GM18520 (cell line): ENCODE measurements around the gene GMPPA.

Experiments used
- ATAC-seq: cut with Tn5 transposase; IDR thresholded peaks from one replicate; pipeline ENCODE4 v1.9.1; 2021; ENCODE audit not compliant: unreplicated experiment

The GMPPA gene

DNA sequence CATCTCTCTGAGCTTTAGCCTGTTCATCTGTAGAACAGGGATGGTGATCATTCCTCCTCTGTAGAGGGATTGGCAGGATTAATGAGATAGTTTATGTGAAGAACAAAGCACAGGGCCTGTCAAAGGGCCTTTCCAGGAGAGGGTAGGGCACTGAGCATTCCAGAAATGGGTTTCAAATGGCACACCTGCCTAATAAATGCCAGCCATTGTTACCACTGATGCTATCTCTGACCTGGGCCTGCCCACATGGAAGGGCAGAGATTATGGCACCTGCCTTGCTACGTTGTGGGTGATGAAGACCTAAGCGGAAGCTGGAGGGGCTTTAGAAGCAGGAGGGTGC, 31.0 kb upstream of the GMPPA start:
- ATAC-seq, result no peak

DNA sequence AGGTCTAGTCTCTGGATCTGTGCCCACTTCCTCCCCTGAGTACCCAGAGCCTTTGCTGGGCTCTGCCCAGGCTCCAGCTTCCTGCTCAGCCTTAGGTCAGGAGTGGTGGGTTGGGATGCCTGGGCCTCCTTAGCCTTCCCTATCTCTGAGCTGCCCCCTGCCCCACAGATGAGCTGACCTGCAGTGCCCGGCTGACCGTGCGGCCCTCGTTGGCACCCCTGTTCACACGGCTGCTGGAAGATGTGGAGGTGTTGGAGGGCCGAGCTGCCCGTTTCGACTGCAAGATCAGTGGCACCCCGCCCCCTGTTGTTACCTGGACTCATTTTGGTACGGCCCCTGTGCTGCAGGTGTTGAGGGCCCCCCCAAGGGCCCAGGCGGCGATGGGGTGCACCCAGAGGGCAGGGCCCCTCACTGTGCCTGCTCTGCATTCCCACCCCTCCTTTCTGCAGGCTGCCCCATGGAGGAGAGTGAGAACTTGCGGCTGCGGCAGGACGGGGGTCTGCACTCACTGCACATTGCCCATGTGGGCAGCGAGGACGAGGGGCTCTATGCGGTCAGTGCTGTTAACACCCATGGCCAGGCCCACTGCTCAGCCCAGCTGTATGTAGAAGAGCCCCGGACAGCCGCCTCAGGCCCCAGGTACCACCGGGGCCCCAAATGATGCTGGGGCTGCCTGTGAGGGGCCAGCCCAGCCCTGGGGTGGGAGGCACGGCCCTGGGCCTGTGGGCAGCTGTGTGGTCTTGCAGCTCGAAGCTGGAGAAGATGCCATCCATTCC, 30.1 kb upstream of the GMPPA start:
- ATAC-seq, result no peak

DNA sequence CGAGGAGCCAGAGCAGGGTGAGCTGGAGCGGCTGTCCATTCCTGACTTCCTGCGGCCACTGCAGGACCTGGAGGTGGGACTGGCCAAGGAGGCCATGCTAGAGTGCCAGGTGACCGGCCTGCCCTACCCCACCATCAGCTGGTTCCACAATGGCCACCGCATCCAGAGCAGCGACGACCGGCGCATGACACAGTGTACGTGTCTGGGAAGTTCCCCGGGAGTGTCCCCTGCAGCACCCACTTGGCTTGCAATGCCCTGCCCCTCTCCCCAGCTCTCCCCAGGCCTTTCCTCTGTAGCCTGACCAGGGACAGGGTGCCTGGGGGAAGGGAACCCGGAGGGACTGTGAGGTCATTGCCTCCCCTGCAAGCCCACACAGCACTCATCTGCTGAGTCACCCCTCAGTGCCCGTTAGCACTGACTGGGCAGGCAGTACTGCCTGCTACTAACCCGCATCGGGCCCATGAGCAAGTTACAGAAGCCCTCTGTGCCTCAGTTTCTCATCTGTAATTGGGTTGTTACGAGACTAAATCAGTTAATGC, 29.4 kb upstream of the GMPPA start:
- ATAC-seq, result no peak

DNA sequence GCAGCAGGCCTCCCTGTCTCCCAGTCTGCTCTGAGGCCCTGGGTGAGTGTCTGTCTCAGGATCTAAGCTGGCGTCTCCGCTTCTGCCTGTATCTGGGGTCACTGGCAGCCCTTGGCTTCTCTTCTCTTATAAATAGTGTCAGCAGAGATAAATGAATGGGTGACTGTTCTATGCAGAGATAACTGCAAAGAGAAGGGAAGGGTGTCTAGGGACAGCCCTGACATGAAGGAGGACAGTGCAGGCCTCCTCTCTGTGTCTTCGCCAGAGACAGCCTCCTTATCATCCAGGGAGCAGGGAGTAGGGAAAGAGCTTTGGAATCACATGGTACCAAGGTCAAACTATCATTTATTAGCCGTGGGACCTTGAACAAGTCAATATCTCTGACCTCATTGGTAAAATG, 28.3 kb upstream of the GMPPA start:
- ATAC-seq, result no peak

DNA sequence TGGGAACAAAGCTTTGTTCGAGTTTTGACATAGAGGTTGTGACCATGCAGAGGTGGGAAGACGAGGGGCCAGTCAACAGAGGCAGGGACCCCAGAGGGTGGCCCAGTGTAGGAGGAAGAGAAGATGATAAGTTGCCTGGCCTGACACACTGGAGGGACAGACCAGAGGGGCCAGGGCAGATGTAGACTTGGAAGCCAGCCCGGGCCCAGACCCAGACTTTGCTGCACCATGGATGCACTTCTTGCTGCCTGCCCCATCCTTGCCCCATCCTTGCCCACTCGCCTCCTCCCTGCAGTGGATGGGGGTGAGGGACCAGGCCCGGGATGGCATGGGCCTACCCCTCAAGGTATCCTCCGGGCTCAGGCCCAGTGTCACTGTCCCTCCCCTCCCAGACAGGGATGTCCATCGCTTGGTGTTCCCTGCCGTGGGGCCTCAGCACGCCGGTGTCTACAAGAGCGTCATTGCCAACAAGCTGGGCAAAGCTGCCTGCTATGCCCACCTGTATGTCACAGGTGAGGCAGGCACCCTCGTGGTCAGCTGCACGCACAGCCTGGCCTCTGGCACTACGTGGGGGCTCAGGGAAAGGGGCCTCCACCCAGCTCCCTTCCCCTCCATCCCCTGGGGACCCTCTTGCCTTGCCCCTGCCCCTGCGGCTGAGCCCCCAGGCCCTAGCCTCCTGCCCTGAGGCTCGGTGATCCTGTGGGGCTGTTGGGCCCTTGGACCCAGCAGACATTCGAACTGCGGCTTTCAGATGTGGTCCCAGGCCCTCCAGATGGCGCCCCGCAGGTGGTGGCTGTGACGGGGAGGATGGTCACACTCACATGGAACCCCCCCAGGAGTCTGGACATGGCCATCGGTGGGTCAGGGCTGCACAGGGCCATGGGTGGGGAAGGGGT, 27.0 kb upstream of the GMPPA start:
- ATAC-seq, result no peak

DNA sequence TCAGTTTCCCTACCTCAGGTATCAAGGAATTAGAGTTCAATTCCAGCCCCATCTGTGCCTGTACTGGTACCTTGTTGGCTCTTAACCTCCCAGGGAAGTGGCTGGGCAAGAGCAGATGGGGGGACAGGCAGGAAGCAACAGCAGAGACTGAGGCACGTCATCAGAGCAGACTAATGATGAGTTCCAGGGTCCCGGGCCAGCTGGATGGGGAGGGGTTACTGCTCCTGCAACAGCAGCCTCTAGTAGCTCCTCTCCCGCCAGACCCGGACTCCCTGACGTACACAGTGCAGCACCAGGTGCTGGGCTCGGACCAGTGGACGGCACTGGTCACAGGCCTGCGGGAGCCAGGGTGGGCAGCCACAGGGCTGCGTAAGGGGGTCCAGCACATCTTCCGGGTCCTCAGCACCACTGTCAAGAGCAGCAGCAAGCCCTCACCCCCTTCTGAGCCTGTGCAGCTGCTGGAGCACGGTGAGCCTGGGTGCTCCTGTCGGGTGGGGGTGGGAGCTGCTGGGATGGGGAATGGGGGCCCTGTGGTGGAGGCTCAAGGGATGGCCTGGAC, 26.0 kb upstream of the GMPPA start:
- ATAC-seq, result no peak

DNA sequence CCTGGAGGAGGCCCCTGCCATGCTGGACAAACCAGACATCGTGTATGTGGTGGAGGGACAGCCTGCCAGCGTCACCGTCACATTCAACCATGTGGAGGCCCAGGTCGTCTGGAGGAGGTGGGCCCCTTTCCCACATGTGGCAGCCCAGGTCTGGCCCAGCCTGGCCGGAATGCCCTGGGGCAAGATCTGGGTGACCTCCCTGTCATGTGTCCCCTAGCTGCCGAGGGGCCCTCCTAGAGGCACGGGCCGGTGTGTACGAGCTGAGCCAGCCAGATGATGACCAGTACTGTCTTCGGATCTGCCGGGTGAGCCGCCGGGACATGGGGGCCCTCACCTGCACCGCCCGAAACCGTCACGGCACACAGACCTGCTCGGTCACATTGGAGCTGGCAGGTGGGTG, 25.2 kb upstream of the GMPPA start:
- ATAC-seq, result no peak

DNA sequence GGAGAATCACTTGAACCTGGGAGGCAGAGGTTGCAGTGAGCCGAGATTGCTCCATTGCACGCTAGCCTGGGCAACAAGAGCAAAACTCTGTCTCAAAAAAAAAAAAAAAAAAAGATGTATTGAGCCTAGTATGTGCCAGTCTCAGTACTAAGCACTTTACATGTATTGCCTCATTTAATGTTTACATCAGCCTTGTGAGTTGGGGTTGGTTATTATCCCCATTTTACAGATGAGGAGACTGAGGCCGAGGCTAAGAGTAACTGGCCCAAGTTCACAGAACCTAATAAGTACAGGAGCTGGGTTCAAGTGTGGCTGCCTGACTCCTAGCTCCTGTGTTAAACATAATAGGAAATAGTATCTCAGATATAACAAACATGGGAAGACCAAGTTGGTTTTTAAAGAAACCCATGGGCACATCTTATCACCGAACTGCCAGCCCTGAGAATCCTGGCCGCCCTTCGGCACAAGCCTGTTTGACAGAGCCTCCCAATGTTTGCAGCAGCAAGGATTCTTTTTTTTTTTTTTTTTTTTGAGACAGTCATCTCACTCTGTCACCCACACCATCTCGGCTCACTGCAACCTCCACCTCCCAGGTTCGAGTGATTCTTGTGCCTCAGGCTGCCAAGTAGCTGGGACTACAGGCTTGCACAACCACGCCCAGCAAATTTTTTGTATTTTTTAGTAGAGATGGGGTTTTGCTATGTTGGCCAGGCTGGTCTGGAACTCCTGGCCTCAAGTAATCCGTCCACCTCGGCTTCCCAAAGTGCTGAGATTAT, 24.2 kb upstream of the GMPPA start:
- no peak for ATAC-seq

DNA sequence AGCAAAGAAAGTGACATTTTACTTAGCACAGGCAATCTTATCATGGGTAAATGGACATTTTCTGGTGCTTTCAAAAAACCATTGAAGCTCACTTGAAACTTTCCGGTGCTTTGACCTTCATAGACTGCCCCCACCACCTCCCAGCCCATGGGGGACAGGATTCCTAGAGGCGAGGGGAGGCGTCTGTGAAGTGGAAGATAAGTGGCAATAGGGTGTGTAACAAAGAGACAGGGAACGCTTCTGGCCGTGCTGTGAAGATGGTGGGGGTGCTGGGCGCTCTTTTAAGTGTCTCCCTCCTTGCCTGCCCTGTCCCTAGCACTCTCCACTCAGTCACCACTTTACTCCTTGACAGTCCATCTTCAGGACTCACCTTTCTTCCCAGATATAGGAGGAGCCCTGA, 23.4 kb upstream of the GMPPA start:
- no peak for ATAC-seq

DNA sequence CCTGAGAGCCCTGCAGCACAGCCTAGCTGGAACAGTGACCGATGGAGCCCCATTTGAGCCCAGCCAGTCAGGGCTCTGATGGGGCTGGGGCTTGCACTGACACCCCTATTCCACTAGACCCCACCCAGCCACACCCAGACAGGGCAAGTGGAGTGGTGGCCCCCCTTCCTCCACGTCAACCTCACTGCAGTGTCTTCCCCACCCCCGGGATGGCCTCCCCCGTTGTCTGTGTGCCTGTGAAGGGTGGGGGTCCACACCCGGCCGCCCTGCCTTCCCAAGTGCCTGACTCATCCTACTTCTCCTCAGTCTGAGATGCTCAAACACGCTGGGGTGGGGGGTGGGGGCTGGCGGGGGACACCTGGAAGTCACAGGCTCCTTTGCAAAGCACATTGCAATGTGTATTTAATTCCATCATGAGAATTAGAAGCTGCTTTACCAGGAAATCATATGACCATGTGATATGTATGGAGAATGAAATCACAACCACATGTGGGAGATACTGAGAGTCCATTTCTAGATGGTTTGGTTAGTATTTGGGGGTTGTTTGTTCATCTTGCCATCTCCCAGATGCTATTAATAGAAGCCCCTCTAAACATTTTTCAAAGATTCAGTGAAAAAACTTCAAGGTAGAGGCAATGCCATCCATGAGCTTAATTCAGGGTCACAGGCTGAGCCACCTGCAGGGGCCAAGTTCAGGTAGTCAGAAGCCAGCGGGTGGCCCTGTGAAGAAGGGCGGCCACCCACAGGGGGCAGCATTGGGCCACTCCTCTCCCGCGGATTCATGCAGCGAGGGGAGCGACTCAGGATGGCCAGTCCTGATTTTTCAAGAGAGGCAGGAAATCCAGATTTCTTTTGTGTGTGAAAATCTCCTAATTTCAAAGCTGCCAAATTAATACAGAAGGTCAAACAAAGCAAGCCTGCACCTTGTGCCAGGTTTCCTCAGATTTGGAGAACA, 22.7 kb upstream of the GMPPA start:
- ATAC-seq, result no peak

DNA sequence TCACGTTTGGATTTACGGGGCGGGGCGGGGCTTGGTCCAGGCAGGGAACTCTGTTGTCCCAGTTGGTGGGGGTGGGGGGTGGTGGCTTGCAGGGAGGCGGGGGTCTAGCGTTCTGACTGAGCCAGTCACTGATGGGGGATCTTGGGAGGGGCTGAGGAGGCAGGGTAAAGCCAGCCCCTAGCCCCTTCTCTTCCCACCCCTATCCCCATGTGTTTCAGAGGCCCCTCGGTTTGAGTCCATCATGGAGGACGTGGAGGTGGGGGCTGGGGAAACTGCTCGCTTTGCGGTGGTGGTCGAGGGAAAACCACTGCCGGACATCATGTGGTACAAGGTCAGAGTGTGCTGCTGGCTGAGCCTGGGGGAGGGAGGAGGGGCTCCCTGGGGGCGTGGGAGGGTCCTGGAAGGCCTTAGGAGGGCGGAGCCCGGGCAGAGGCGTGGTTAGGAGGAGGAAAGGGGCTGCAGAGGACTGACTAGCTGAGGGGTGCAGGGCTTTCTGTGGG, 22.0 kb upstream of the GMPPA start:
- ATAC-seq, result no peak

DNA sequence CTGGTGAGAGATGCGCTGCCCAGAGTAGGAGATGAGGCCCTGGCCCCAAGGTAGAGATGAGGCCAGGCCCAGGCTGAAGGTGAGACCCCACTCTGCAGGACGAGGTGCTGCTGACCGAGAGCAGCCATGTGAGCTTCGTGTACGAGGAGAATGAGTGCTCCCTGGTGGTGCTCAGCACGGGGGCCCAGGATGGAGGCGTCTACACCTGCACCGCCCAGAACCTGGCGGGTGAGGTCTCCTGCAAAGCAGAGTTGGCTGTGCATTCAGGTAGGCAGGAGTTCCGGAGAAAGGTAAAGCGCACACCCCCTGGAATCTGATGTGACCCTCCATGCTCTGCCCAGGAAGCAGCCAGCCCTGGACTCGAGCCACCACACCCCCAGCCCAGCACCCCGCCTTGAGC, 21.5 kb upstream of the GMPPA start:
- no peak for ATAC-seq

DNA sequence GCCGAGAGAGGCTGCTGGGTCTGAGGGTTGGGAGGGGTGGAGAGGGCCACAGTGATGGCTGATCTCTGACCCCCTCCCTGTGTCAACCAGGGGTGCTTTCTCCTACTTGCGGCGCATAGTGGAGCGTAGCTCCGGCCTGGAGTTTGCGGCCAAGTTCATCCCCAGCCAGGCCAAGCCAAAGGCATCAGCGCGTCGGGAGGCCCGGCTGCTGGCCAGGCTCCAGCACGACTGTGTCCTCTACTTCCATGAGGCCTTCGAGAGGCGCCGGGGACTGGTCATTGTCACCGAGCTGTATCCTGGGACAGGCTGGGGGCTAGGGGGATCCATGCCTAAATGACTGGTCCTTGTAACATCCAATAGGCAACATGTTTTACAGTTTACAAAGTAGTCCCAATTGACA, 20.9 kb upstream of the GMPPA start:
- no peak for ATAC-seq

DNA sequence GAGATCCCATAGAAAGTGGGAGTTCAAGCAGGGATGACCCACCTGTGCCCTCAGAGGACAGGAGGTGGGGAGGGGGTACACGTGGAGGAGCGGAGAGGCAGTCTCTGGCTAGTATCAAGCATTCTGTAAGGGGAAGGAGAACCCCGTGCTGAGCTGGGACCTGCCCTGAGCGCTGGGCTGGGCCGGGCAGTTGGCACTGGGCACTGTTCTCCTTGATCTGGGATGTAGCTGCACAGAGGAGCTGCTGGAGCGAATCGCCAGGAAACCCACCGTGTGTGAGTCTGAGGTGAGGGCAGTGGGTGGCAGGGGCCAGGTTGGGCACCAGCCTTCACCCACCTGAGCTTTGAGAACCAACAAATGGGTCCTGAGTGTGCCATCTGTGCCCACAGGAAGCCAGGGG, 19.8 kb upstream of the GMPPA start:
- no peak for ATAC-seq

DNA sequence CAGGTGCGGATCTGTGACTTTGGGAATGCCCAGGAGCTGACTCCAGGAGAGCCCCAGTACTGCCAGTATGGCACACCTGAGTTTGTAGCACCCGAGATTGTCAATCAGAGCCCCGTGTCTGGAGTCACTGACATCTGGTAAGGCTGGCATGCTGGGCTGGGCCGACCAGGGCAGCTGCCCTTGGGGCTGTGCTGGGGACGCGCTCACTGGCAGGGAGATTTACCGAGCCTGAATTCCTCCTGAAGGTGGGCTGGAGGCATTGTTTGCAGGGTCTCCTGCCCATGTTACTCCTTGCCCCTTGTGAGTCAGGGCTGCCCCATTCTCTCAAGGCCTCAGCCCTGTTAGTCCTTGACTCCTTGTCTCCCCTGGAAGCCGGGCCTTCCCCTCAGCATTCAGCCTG, 18.7 kb upstream of the GMPPA start:
- ATAC-seq, result no peak

DNA sequence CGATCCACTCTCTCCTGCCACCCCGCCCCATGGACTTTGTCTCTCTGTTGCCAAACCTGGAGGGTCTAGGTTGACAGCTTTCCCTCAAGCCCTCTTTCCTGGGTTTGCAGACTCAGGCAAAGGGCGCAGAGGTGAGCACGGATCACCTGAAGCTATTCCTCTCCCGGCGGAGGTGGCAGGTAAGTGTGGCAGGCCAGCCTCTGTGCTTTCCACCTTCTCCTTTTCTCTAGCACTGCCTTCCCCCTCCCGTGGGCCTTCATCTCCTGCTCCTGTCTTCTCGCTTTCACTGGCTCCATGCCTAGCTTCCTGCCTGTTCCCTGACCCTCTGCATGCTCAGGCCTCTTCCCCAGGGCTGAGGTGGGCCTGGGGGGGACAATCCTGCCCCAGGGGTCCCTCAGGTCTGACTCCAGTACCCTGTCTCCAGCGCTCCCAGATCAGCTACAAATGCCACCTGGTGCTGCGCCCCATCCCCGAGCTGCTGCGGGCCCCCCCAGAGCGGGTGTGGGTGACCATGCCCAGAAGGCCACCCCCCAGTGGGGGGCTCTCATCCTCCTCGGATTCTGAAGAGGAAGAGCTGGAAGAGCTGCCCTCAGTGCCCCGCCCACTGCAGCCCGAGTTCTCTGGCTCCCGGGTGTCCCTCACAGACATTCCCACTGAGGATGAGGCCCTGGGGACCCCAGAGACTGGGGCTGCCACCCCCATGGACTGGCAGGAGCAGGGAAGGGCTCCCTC, 15.9 kb upstream of the GMPPA start:
- no peak for ATAC-seq

DNA sequence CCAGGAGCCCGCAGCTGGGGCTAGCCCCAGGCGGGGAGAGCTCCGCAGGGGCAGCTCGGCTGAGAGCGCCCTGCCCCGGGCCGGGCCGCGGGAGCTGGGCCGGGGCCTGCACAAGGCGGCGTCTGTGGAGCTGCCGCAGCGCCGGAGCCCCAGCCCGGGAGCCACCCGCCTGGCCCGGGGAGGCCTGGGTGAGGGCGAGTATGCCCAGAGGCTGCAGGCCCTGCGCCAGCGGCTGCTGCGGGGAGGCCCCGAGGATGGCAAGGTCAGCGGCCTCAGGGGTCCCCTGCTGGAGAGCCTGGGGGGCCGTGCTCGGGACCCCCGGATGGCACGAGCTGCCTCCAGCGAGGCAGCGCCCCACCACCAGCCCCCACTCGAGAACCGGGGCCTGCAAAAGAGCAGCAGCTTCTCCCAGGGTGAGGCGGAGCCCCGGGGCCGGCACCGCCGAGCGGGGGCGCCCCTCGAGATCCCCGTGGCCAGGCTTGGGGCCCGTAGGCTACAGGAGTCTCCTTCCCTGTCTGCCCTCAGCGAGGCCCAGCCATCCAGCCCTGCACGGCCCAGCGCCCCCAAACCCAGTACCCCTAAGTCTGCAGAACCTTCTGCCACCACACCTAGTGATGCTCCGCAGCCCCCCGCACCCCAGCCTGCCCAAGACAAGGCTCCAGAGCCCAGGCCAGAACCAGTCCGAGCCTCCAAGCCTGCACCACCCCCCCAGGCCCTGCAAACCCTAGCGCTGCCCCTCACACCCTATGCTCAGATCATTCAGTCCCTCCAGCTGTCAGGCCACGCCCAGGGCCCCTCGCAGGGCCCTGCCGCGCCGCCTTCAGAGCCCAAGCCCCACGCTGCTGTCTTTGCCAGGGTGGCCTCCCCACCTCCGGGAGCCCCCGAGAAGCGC, 15.0 kb upstream of the GMPPA start:
- ATAC-seq, result no peak
